Gastrocnemius medialis (tissue), 4 donors: ENCODE measurements around the gene SYTL5.

Source experiments
- POLR2A ChIP-seq, 2 donors: fragments of 450-650 bp; IDR thresholded peaks; one replicate each; pipeline ENCODE4 v1.6.1; 2017; ENCODE audit warnings: antibody characterized with exemption in 2 of 2, mild to moderate bottlenecking in 2 of 2, moderate library complexity in 2 of 2
- TF ChIP-seq, protein P1 (sequence below), 5 experiments: fragments of 450-650 bp in 3 of 5; fragments of 200-600 bp in 2 of 5; sonication (generic) in 2 of 5; IDR thresholded peaks in 4 of 5; conservative IDR thresholded peaks in 1 of 5; 1 replicate in 4 of 5; 2 replicates in 1 of 5; pipeline ENCODE4 v1.5.1; 2016 to 2019; ENCODE audit warnings: antibody characterized with exemption in 5 of 5, mild to moderate bottlenecking in 3 of 5, moderate library complexity in 3 of 5

GRCh38 chrX:38156838-38157237 is 150.5 kb downstream of the SYTL5 start:
- TF ChIP-seq, protein P1, sequence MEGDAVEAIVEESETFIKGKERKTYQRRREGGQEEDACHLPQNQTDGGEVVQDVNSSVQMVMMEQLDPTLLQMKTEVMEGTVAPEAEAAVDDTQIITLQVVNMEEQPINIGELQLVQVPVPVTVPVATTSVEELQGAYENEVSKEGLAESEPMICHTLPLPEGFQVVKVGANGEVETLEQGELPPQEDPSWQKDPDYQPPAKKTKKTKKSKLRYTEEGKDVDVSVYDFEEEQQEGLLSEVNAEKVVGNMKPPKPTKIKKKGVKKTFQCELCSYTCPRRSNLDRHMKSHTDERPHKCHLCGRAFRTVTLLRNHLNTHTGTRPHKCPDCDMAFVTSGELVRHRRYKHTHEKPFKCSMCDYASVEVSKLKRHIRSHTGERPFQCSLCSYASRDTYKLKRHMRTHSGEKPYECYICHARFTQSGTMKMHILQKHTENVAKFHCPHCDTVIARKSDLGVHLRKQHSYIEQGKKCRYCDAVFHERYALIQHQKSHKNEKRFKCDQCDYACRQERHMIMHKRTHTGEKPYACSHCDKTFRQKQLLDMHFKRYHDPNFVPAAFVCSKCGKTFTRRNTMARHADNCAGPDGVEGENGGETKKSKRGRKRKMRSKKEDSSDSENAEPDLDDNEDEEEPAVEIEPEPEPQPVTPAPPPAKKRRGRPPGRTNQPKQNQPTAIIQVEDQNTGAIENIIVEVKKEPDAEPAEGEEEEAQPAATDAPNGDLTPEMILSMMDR (IDR thresholded peaks at IDR 0.05 in 4 of 5, conservative IDR thresholded peaks at IDR 0.05 in 1 of 5) = no peak
- no peak for TF ChIP-seq POLR2A (IDR thresholded peaks at IDR 0.05)
